C4-2B (cell line): ENCODE measurements around the gene LRCOL1.

ENCODE experiments used
- H3K27ac ChIP-seq: fragments of 450-650 bp; 2 replicates; pipeline ENCODE4 v1.5.1; 2017
- ZFX ChIP-seq: fragments of 450-650 bp; IDR thresholded peaks from 2 replicates; pipeline ENCODE4 v1.6.1; 2017
- TF ChIP-seq, protein P1 (sequence below): fragments of 450-650 bp; conservative IDR thresholded peaks from 2 replicates; pipeline ENCODE4 v1.5.1; 2017; ENCODE audit warnings: mild to moderate bottlenecking

Gene LRCOL1

DNA sequence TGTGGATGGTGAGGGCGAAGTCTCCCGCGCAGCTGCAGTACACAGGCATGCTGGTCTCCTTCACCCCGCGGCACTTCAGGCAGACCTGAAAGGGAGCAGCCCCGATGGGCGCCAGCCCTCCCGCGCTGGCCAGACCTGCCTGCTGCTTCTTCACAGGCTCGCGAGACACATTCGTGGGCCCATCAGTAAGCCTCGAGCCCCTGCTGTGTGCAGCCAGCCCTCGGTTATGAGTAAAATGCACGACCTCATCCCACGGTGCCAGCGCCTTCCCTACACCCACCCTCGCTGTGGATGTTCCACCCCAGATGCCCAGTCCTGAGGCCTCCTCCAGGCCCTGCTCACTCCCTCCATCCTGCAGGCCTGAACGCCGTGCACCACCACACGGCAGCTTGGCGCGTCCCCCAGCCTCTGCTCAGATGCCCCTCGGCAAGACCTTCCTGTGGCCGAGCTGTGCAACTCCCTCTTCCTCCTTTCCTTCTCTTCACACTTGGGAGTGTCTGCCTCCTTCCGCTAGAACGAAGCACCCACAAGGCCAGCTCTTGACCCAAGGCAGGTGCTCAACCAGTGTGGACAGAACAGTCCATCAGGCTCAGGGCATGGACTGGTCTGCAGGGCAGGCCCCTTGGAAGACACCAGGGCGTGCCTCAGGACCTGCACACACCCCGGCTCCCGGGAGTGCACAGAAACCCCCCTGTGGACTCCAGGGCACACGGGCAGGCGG is 14.7 kb upstream of the LRCOL1 start:
- TF ChIP-seq, protein P1, sequence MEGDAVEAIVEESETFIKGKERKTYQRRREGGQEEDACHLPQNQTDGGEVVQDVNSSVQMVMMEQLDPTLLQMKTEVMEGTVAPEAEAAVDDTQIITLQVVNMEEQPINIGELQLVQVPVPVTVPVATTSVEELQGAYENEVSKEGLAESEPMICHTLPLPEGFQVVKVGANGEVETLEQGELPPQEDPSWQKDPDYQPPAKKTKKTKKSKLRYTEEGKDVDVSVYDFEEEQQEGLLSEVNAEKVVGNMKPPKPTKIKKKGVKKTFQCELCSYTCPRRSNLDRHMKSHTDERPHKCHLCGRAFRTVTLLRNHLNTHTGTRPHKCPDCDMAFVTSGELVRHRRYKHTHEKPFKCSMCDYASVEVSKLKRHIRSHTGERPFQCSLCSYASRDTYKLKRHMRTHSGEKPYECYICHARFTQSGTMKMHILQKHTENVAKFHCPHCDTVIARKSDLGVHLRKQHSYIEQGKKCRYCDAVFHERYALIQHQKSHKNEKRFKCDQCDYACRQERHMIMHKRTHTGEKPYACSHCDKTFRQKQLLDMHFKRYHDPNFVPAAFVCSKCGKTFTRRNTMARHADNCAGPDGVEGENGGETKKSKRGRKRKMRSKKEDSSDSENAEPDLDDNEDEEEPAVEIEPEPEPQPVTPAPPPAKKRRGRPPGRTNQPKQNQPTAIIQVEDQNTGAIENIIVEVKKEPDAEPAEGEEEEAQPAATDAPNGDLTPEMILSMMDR, result no peak
- no peak for TF ChIP-seq ZFX
- no peak overlapping the region for H3K27ac ChIP-seq

DNA sequence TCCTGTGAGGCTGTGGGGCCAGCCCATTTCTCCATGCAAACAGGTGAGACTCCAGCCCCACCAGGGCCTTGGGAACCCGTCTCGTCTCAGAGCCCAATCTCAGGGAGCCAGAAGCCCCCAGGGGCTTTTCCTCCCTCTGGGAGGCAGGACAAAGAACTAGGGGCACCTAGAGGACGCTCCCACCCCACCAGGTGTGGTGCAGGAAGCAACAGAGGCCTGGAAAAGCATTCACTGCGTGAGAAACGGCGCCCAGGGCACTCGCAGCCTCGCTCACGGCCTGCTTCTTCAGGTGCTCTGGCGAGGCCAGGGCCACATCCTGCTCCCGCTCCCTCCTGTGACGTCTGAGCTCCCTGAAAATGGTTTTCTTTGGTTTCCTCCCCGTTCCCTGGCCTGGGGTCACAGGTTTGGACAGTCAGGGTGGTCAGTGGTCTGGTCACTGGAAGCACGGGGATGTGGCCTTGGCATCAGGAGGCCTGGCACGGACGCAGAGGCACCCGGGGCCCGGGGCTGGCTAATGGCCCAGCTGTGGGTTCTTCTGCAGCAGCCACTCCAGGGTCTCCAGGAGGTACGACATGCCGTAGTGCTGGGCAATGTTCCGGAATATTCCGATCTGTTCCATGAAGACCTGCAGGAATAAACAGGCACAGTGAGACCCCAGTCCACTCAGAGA is 13.9 kb upstream of the LRCOL1 start:
- TF ChIP-seq, protein P1, result no peak
- TF ChIP-seq ZFX, result no peak
- H3K27ac ChIP-seq, result peak overlapping the region; percentile 79

DNA sequence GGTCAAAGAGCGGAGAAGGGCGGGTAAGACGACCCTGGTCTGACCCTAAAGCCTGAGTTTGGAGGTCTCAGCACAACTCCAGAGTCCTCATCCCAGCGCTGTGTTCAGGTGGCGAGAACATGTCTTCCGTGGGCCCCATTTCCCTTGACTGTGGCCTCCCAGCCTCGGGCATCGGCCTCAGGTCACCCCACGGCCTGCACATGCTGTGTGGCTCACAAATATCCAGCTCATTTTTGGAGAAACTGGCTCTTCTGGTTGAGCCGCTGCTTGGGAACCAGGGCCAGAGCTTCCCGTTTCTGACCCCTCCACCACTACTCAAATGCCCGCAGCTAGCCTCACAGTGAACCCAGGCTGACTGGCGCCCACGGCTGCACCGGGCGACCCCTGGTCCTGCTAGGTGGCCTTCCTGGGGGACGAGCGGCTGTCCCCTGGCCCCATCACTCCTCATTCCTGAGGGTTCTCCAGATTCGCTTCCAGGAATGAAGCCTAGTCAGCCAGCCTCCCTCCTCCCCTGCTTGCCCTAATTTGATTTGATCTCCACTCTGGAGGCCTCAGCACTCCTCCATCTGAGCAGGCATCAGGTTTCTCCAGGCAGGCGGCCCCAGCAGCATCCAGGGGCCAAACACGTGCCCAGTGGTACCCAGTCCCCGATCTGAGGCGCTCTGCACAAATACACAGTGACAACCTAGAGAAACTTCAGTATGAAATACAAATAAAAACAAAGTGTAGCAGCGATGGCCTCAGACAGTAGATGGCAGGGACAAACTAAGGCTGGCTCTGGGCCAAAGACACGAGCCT is 12.9 kb upstream of the LRCOL1 start:
- TF ChIP-seq, protein P1, result no peak
- peak; percentile 39; the same call in 1 of the 2 replicates for TF ChIP-seq ZFX
- peak overlapping the region; percentile 79 for H3K27ac ChIP-seq

DNA sequence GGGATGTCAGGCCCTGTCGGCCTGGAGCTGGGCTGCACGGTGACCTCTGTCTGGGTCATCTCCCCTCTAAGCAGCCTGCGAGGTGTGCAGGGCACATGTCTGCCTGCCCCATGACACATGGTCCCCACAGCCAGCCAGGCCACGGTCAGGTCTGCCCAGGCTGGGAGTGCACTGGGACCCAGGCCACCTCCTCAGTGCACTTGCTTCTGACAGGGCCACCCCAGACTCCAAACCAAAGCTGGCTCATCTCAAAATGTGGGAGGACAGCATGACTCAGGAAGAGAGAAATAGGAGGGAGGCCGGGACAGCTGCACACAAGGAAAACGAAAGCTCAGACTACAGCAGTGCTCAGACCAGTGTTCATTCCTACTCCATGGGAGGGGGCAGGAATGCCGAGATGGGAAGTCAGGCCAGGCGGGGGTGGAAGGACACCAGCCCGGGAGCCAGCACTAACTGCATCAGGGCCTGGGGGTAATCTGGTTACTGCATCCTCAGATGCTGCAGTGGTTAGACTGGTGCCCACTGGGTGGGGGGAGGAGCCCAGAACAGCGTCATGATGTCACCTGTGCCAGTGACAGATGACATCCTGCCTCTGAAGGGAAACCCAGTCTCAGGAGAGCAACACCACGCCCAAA is 12.2 kb upstream of the LRCOL1 start:
- TF ChIP-seq, protein P1, result no peak
- TF ChIP-seq ZFX, result no peak

DNA sequence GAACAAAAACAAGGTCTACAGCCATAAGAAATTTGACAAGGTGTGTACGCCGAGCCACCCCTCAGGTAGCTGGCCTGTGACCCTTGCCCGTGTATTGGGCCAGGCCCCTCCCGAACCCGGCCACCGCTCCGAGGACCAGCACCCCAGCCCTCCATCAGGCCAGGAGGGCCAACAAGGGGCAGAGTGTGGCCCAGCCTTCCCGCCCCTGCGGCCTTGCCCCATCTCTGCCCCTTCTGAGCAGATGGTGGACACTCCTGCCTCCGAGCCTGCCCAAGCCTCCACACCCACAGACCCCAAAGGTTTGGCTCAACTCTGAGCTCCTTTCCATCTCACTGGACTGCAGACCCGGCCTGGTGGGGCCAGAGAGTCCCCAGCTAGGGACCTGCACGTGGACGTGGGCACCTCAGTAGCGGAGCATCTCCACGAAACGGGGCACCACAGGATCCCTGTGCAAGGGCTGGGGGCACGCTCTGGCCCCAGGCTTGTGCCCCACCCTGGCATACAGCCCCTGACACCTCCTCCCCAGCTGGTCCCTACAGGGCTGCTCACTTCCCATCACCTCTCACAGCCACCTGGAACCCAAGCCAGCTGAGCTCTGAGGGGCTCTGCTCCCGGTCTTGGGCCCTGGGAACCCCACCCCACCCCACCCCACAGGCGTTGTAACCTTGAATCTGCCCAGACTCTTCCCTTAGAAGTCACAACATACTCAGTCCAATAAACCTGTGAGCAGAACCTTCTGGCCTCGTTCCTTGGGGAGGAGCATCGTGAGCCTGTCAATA is 11.5 kb upstream of the LRCOL1 start:
- TF ChIP-seq ZFX, result no peak
- TF ChIP-seq, protein P1, result no peak
- peak overlapping the region; percentile 79 for H3K27ac ChIP-seq

More for the DNA sequence above, 12.2 kb upstream of the LRCOL1 start:
- H3K27ac ChIP-seq, result peak overlapping the region; percentile 79

DNA sequence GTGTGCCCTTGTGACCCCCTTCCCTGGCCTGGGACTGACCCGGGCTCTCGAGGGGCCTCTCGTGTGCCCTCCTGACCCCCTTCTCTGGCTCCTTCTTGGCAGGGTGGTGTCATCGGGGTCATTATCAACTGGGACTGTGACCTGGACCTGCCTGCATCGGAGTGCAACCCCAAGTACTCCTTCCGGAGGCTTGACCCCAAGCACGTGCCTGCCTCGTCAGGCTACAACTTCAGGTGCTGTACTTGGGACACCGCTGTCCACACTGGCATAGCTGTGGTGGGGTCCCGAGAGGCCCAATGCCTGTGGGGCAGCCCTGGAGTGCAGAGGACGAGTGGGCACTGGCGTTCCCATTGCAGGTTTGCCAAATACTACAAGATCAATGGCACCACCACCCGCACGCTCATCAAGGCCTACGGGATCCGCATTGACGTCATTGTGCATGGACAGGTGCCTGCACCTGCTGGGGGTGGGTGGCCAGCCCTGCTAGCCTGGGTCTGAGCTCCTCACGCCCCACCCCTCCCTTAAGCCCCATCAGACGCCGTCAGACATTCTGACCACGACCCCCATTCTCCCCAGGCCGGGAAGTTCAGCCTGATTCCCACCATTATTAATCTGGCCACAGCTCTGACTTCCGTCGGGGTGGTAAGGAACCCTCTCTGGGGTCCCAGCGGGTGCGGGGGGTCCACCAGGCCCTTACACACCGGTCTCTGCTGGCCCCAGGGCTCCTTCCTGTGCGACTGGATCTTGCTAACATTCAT is 10.7 kb upstream of the LRCOL1 start:
- H3K27ac ChIP-seq, result peak overlapping the region; percentile 79; the same call in 1 of the 2 replicates
- TF ChIP-seq, protein P1, result no peak
- no peak for TF ChIP-seq ZFX
